Sigmoid colon (tissue), 7 donors: Measurements from ENCODE around the gene PCDHA10. TPM values are rescaled to one million over a fixed set of nuclear protein-coding genes. Genes with fewer than 3 reads are reported as not detected.
A peak's percentile ranks its signal among the peaks of the same experiment; 100 is the strongest.

ENCODE experiments used
- DNase-seq: peaks from one replicate; pipeline ENCODE4 v3.0.0-alpha.2; 2019
- H3K27ac ChIP-seq, 4 donors: fragments of 200-600 bp; sonication (generic); one replicate each; pipeline ENCODE4 v1.5.1; 2016 to 2019; ENCODE audit warnings: mild to moderate bottlenecking in 1 of 4
- H3K27me3 ChIP-seq, 3 donors: fragments of 200-600 bp; sonication (generic); one replicate each; pipeline ENCODE4 v1.5.1; 2019; ENCODE audit warnings: mild to moderate bottlenecking in 1 of 3
- H3K36me3 ChIP-seq, 4 donors: fragments of 200-600 bp; sonication (generic); one replicate each; pipeline ENCODE4 v1.5.1; 2016 to 2019
- H3K4me1 ChIP-seq, 4 donors: fragments of 200-600 bp; sonication (generic); one replicate each; pipeline ENCODE4 v1.5.1; 2017 to 2019
- H3K4me3 ChIP-seq, 4 donors: fragments of 200-600 bp; sonication (generic); one replicate each; pipeline ENCODE4 v1.5.1; 2017 to 2019; ENCODE audit warnings: mild to moderate bottlenecking in 2 of 4, moderate library complexity in 1 of 4
- H3K9me3 ChIP-seq, 4 donors: fragments of 200-600 bp in 3 of 4; sonication (generic) in 3 of 4; one replicate each; pipeline versions ENCODE4 v1.5.1 to v1.6.1; 2013 to 2019
- CTCF ChIP-seq, 4 experiments: fragments of 450-650 bp in 3 of 4; fragments of 200-600 bp in 1 of 4; IDR thresholded peaks; one replicate each; pipeline ENCODE4 v1.5.1; 2016 to 2019; ENCODE audit warnings: antibody characterized with exemption in 4 of 4, mild to moderate bottlenecking in 3 of 4, moderate library complexity in 2 of 4
- EP300 ChIP-seq, 4 donors: sonication (generic); formaldehyde crosslinking; IDR thresholded peaks; one replicate each; pipeline ENCODE4 v1.6.1; 2017; ENCODE audit warnings: antibody characterized with exemption in 4 of 4
- POLR2A ChIP-seq, 2 donors: fragments of 450-650 bp; IDR thresholded peaks; one replicate each; pipeline ENCODE4 v1.6.1; 2016; ENCODE audit warnings: antibody characterized with exemption in 2 of 2, mild to moderate bottlenecking in 2 of 2, moderate library complexity in 2 of 2
- POLR2AphosphoS5 ChIP-seq, 4 donors: sonication (generic); formaldehyde crosslinking; IDR thresholded peaks; one replicate each; pipeline ENCODE4 v1.6.1; 2017; ENCODE audit warnings: antibody characterized with exemption in 4 of 4
- WGBS, 2 donors: extraction: QIAGEN DNeasy Blood & Tissue Kit; methylation state at CpG; one replicate each; pipeline ENCODE4 v1.1.7; 2013; 5-methylcytosine and 5-hydroxymethylcytosine counted together
- intact Hi-C: fragments of 100-400 bp; cut with DNase I; formaldehyde crosslinking; loops from one replicate; pipeline ENCODE4 v1.15.1; 2023
- polyA plus RNA-seq, 3 donors: library from polyadenylated mRNA; stranded (reverse); fragments of 200-250 nt; gene quantifications; one replicate each; pipeline ENCODE4 v1.2.3, GENCODE V29; 2013
- total RNA-seq, 4 donors: library from RNA; depleted of rRNA; stranded (reverse); fragments of >200 nt; gene quantifications; one replicate each; pipeline ENCODE4 v1.1.0, GENCODE V29; 2016
- donor health status: healthy with polysubstance abuse.
- donor health status: Bipolar disorder and iron deficiency.
- donor health status: healthy.

Gene PCDHA10
- total and polyA plus RNA-seq, 7 donors = 0.03 to 2.5 (median 0.66) TPM; not detected in 2

- intact Hi-C loops = no loop called here
- peaks cover 0 to 87% (median 10%) of the 10 kb centered on the region in 3 donors for H3K27me3 ChIP-seq
- 55 to 80% methylated on average over 37 of the region's 37 CpGs for WGBS, 2 donors
These were observed 21.5 kb downstream of the PCDHA10 start for GRCh38 chr5:140877262-140877581.

DNA sequence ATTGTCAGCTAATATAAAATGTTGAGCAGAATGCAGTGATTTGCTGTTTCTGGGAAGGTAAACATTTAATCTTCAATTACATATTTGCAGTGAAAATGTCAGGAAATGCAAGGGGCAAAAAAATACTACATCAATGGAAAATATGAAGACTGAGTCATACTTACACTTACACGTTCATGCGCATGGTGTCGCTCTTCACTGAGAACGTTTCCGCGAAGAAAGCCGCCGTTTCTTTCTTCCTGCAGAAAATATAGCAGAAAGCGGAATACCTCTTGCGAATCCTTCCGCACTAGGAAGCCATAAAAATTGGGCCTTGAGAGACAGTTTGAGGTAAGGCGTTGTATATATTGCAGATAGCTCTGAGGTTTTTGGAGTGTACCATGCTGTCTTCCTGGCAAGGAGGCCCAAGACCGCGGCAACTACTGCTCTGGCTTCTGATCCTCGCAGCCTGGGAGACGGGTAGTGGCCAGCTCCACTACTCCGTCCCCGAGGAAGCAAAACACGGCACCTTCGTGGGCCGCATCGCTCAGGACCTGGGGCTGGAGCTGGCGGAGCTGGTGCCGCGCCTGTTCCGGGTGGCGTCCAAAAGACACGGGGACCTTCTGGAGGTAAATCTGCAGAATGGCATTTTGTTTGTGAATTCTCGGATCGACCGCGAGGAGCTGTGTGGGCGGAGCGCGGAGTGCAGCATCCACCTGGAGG, 26.3 kb downstream of the PCDHA10 start, which contains the start of gene PCDHA13:
Gene PCDHA13 (plus strand): TSS at position 236 of the 702 bp plus-strand sequence. CDS start 145 bp downstream, at position 381.
- Histone ChIP-seq H3K4me1 (no peaks in the 10 kb centered on the region), H3K36me3 (no peaks in the 10 kb centered on the region), H3K9me3 (peaks cover 16 to 29% (median 25%) of the 10 kb centered on the region in 4 donors), H3K27ac (peak within 1 kb of the TSS in 1 of 4 donors; percentile 43), H3K4me3 (peak within 1 kb of the TSS in 2 of 4 donors; percentile 1 to 22), H3K27me3 (peaks cover 0 to 69% (median 7%) of the 10 kb centered on the region in 3 donors)
- TF ChIP-seq POLR2A (IDR thresholded peaks at IDR 0.05) (no peak), CTCF (IDR thresholded peaks at IDR 0.05) (no peak), POLR2AphosphoS5 (IDR thresholded peaks at IDR 0.05) (no peak), EP300 (IDR thresholded peaks at IDR 0.05) (no peak)
- WGBS, 2 donors = 17 to 50% methylated on average over 35 of the region's 35 CpGs
- intact Hi-C loops = loop anchor here (5.0 kb wide), 1 partner anchor 160 kb away; no protein-coding TSS in a partner anchor
- DNase-seq = no peak

More at GRCh38 chr5:140877262-140877581, 21.5 kb downstream of the PCDHA10 start:
- Histone ChIP-seq H3K4me1 (no peaks in the 10 kb centered on the region), H3K27ac (no peak overlapping the region), H3K4me3 (no peak overlapping the region), H3K36me3 (no peaks in the 10 kb centered on the region), H3K9me3 (peaks cover 8 to 27% (median 16%) of the 10 kb centered on the region in 4 donors)
- TF ChIP-seq EP300 (IDR thresholded peaks at IDR 0.05) = no peak
- no peak for TF ChIP-seq CTCF (IDR thresholded peaks at IDR 0.05)
- TF ChIP-seq POLR2AphosphoS5 (IDR thresholded peaks at IDR 0.05) = no peak
- no peak for TF ChIP-seq POLR2A (IDR thresholded peaks at IDR 0.05)
- DNase-seq = no peak

DNA sequence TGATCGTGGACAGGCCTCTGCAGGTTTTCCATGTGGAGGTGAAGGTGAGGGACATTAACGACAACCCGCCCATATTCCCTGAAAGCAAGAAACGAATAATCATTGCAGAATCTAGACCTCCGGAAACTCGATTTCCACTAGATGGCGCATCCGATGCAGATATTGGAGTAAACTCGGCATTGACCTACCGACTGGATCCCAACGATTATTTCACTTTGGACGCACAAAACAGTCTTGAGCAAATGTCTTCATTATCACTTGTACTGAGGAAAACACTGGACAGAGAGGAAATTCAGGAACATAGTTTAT, 26.8 kb downstream of the PCDHA10 start:
- H3K27ac ChIP-seq = no peak overlapping the region
- WGBS, 2 donors = 23 to 52% methylated on average over 12 of the region's 12 CpGs
- no peak for DNase-seq
- no peaks in the 10 kb centered on the region for H3K36me3 ChIP-seq
- intact Hi-C loops = loop anchor here (5.0 kb wide), 1 partner anchor 160 kb away; no protein-coding TSS in a partner anchor
- H3K4me3 ChIP-seq = peak overlapping the region in 1 of 4 donors; percentile 22
- TF ChIP-seq POLR2A (IDR thresholded peaks at IDR 0.05) (no peak), EP300 (IDR thresholded peaks at IDR 0.05) (no peak), CTCF (IDR thresholded peaks at IDR 0.05) (no peak), POLR2AphosphoS5 (IDR thresholded peaks at IDR 0.05) (no peak)
- H3K27me3 ChIP-seq = peaks cover 0 to 64% (median 7%) of the 10 kb centered on the region in 3 donors
- peaks cover 11 to 27% (median 21%) of the 10 kb centered on the region in 4 donors for H3K9me3 ChIP-seq
- no peaks in the 10 kb centered on the region for H3K4me1 ChIP-seq

DNA sequence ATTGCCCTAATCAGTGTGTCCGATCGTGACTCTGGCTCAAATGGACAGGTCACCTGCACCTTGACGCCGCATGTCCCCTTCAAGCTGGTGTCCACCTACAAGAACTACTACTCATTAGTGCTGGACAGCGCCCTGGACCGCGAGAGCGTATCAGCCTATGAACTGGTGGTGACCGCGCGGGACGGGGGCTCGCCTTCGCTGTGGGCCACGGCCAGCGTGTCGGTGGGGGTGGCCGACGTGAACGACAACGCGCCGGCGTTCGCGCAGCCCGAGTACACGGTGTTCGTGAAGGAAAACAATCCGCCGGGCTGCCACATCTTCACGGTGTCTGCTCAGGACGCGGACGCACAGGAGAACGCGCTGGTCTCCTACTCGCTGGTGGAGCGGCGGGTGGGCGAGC, 27.7 kb downstream of the PCDHA10 start:
- no peak for TF ChIP-seq POLR2A (IDR thresholded peaks at IDR 0.05)
- TF ChIP-seq EP300 (IDR thresholded peaks at IDR 0.05) = no peak
- no peak for TF ChIP-seq CTCF (IDR thresholded peaks at IDR 0.05)
- TF ChIP-seq POLR2AphosphoS5 (IDR thresholded peaks at IDR 0.05) = no peak
- H3K36me3 ChIP-seq = no peaks in the 10 kb centered on the region
- no peak for DNase-seq
- 54 to 82% methylated on average over 41 of the region's 41 CpGs for WGBS, 2 donors
- peaks cover 11 to 24% (median 20%) of the 10 kb centered on the region in 4 donors for H3K9me3 ChIP-seq
- intact Hi-C loops = loop anchor here (5.0 kb wide), 1 partner anchor 159 kb away; no protein-coding TSS in a partner anchor
- peaks cover 0 to 57% (median 7%) of the 10 kb centered on the region in 3 donors for H3K27me3 ChIP-seq
- H3K4me3 ChIP-seq = no peak overlapping the region
- no peaks in the 10 kb centered on the region for H3K4me1 ChIP-seq
- no peak overlapping the region for H3K27ac ChIP-seq
